HUES6 (cell line): Measurements from ENCODE around the gene IFT43.

ENCODE experiments used
- H3K27ac ChIP-seq: 2 replicates; pipeline ENCODE4 v1.7.0; 2013; ENCODE audit warnings: low read depth, mild to moderate bottlenecking, low read length, inconsistent platforms
- H3K27me3 ChIP-seq: 2 replicates; pipeline ENCODE4 v1.6.1; 2013; ENCODE audit warnings: low read length; ENCODE audit not compliant: control insufficient read depth, insufficient read depth
- H3K36me3 ChIP-seq: 2 replicates; pipeline ENCODE4 v1.6.1; 2013; ENCODE audit warnings: low read length; ENCODE audit not compliant: control insufficient read depth, insufficient read depth
- H3K4me1 ChIP-seq: 2 replicates; pipeline ENCODE4 v1.6.1; 2013; ENCODE audit warnings: low read length; ENCODE audit not compliant: control insufficient read depth, insufficient read depth
- H3K4me3 ChIP-seq: 2 replicates; pipeline ENCODE4 v1.5.1; 2013; ENCODE audit warnings: low read depth, low read length
- H3K9ac ChIP-seq: one replicate; pipeline ENCODE4 v1.6.1; 2013; ENCODE audit warnings: mild to moderate bottlenecking, low read length
- H3K9me3 ChIP-seq: 2 replicates; pipeline ENCODE4 v1.6.1; 2013; ENCODE audit warnings: low read depth, low read length; ENCODE audit not compliant: control insufficient read depth, insufficient read depth

Gene IFT43

DNA sequence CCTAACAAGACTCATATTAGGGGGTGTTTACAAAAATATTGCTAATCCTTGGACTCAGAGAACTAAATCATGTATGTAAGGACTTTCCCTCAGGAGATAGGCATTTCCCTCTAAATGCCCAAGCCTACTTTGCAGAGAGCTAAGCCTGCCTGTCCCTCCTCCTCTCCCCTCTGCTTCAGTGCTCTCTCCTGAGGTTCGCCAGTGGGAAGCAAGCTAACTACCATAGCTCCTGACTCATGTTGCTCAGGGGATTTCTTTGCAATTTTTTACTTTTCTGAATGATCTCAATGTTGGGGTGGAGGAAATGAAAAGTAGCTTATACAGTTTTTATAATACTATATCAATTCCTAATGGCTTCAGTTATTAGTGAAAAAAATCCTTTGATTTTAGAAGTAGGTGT lies 29.6 kb downstream of the IFT43 start:
- peaks cover 10% of the 10 kb centered on the region; the same call in 1 of the 2 replicates for H3K4me1 ChIP-seq
- H3K9me3 ChIP-seq, result no peaks in the 10 kb centered on the region
- no peak overlapping the region for H3K9ac ChIP-seq
- no peaks in the 10 kb centered on the region for H3K27me3 ChIP-seq
- no peak overlapping the region for H3K4me3 ChIP-seq
- no peak overlapping the region for H3K27ac ChIP-seq
- 0 out of 2 replicates have a peak, but pooled peaks cover 6% of the 10 kb centered on the region for H3K36me3 ChIP-seq

DNA sequence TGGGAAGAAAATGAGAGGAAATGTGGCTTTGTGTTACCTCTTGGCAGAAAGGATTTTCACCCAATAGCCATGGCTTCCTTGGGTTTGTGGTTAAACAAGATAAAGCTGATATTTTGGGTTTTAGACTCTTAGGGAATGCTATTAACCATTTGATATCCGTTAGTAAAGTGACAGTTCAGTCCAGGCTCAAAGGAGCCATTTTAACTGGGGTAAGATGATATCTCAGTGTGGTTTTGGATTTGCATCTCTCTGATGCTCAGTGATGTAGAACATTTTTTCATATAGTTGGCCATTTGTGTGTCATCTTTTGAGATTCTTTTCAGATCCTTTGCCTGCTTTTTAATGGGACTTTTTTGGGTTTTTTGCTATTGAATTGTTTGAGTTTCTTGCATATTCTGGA lies 30.1 kb downstream of the IFT43 start:
- no peaks in the 10 kb centered on the region for H3K27me3 ChIP-seq
- no peaks in the 10 kb centered on the region for H3K9me3 ChIP-seq
- peaks cover 10% of the 10 kb centered on the region; the same call in 1 of the 2 replicates for H3K4me1 ChIP-seq
- no peak overlapping the region for H3K27ac ChIP-seq
- H3K4me3 ChIP-seq, result no peak overlapping the region
- no peak overlapping the region for H3K9ac ChIP-seq
- 0 out of 2 replicates have a peak, but pooled peaks cover 6% of the 10 kb centered on the region for H3K36me3 ChIP-seq

- Histone ChIP-seq H3K27me3 (no peaks in the 10 kb centered on the region), H3K4me3 (no peak overlapping the region), H3K36me3 (peaks cover 8% of the 10 kb centered on the region; the same call in 1 of the 2 replicates), H3K9me3 (no peaks in the 10 kb centered on the region), H3K9ac (no peak overlapping the region), H3K27ac (no peak overlapping the region), H3K4me1 (peaks cover 8% of the 10 kb centered on the region; the same call in 1 of the 2 replicates)
Observed at GRCh38 chr14:76019676-76020075, 34.1 kb downstream of the IFT43 start.

- no peak overlapping the region for H3K9ac ChIP-seq
Observed at GRCh38 chr14:76022991-76023390, 37.4 kb downstream of the IFT43 start.

DNA sequence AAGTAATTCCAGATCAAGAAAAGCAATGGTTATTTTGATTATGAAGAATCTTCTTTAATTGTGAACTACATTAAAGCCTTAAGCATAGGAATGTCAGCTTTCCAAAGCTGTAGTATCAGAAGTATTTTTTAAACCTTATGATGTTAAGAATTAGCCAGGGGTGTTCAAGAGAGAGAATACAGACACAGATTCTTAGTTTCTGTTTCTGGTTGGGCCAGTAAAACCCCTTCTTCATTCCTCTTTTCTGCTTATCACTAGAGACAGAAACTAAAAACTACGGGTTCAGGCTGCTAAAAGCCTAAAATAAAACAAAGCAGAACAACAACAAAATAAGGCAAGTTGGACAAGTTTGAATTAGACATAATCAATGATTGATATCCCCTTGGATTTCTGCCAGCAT lies 38.2 kb downstream of the IFT43 start:
- Histone ChIP-seq H3K9ac (no peak overlapping the region), H3K9me3 (no peaks in the 10 kb centered on the region), H3K36me3 (peaks cover 8% of the 10 kb centered on the region; the same call in 1 of the 2 replicates), H3K27ac (no peak overlapping the region), H3K27me3 (no peaks in the 10 kb centered on the region), H3K4me1 (peaks cover 8% of the 10 kb centered on the region; the same call in 1 of the 2 replicates), H3K4me3 (no peak overlapping the region)

More at GRCh38 chr14:76022991-76023390, 37.4 kb downstream of the IFT43 start:
- Histone ChIP-seq H3K4me1 (peaks cover 8% of the 10 kb centered on the region; the same call in 1 of the 2 replicates), H3K27ac (no peak overlapping the region), H3K27me3 (no peaks in the 10 kb centered on the region), H3K9me3 (no peaks in the 10 kb centered on the region), H3K36me3 (peaks cover 8% of the 10 kb centered on the region; the same call in 1 of the 2 replicates), H3K4me3 (no peak overlapping the region)

GRCh38 chr14:76024211-76024907 lies 38.8 kb downstream of the IFT43 start:
- H3K27me3 ChIP-seq, result no peaks in the 10 kb centered on the region
- H3K9me3 ChIP-seq, result no peaks in the 10 kb centered on the region
- no peak overlapping the region for H3K9ac ChIP-seq
- no peak overlapping the region for H3K27ac ChIP-seq
- peaks cover 8% of the 10 kb centered on the region; the same call in 1 of the 2 replicates for H3K36me3 ChIP-seq
- peaks cover 8% of the 10 kb centered on the region; the same call in 1 of the 2 replicates for H3K4me1 ChIP-seq
- no peak overlapping the region for H3K4me3 ChIP-seq

DNA sequence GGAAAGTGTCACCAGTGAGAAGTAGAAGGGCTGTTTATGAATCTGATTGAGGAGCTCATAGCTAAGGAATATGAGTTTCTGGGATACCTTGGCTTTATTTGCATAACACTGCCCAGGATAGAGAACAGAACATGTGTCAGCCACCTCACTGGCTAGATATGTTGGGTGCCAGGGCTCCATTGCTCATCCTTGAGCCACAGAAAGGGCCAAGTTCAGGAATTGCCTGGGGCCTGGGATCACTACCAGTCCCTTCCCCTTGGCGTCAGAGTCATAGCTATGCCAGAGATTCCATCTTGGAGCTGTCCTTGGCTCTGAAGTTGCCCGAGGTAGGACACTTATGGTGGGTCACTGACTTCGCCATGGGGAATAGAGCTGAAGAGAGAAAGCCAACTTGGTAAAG lies 49.0 kb downstream of the IFT43 start:
- Histone ChIP-seq H3K27ac (no peak overlapping the region), H3K4me3 (no peak overlapping the region), H3K36me3 (no peaks in the 10 kb centered on the region), H3K27me3 (no peaks in the 10 kb centered on the region), H3K9ac (no peak overlapping the region), H3K9me3 (no peaks in the 10 kb centered on the region), H3K4me1 (no peaks in the 10 kb centered on the region)

- H3K36me3 ChIP-seq, result no peaks in the 10 kb centered on the region
- no peaks in the 10 kb centered on the region for H3K27me3 ChIP-seq
- no peak overlapping the region for H3K27ac ChIP-seq
- H3K4me1 ChIP-seq, result 0 out of 2 replicates have a peak, but pooled peaks cover 3% of the 10 kb centered on the region
- H3K9me3 ChIP-seq, result no peaks in the 10 kb centered on the region
- no peak overlapping the region for H3K4me3 ChIP-seq
- H3K9ac ChIP-seq, result no peak overlapping the region
Observed at GRCh38 chr14:76040704-76041103, 55.1 kb downstream of the IFT43 start.

GRCh38 chr14:76045773-76046172 lies 60.2 kb downstream of the IFT43 start:
- Histone ChIP-seq H3K4me3 (no peak overlapping the region), H3K36me3 (no peaks in the 10 kb centered on the region), H3K4me1 (0 out of 2 replicates have a peak, but pooled peaks cover 3% of the 10 kb centered on the region), H3K27me3 (no peaks in the 10 kb centered on the region), H3K9ac (no peak overlapping the region), H3K27ac (no peak overlapping the region), H3K9me3 (no peaks in the 10 kb centered on the region)

- Histone ChIP-seq H3K4me1 (peaks cover 12% of the 10 kb centered on the region; the same call in 1 of the 2 replicates), H3K27me3 (no peaks in the 10 kb centered on the region), H3K27ac (no peak overlapping the region), H3K9ac (no peak overlapping the region), H3K9me3 (no peaks in the 10 kb centered on the region), H3K36me3 (no peaks in the 10 kb centered on the region), H3K4me3 (no peak overlapping the region)
Observed at GRCh38 chr14:76050250-76050649, 64.7 kb downstream of the IFT43 start.

- peaks cover 12% of the 10 kb centered on the region; the same call in 1 of the 2 replicates for H3K4me1 ChIP-seq
- H3K27ac ChIP-seq, result no peak overlapping the region
- no peaks in the 10 kb centered on the region for H3K36me3 ChIP-seq
- H3K9me3 ChIP-seq, result no peaks in the 10 kb centered on the region
- H3K4me3 ChIP-seq, result no peak overlapping the region
- H3K27me3 ChIP-seq, result no peaks in the 10 kb centered on the region
- no peak overlapping the region for H3K9ac ChIP-seq
Observed at GRCh38 chr14:76050797-76051392, 65.3 kb downstream of the IFT43 start.
